ENCODE results near the gene NTN1. TPM values are rescaled to one million over a fixed set of nuclear protein-coding genes. Genes with fewer than 3 reads are reported as not detected.
"Not testable (repeated sequence)": the region's sequence is repeated elsewhere in the genome, so short reads cannot be mapped to it uniquely, and the experiment has no call there.

The NTN1 gene
- polyA plus RNA-seq, 1 donor = 3.3 TPM

DNA sequence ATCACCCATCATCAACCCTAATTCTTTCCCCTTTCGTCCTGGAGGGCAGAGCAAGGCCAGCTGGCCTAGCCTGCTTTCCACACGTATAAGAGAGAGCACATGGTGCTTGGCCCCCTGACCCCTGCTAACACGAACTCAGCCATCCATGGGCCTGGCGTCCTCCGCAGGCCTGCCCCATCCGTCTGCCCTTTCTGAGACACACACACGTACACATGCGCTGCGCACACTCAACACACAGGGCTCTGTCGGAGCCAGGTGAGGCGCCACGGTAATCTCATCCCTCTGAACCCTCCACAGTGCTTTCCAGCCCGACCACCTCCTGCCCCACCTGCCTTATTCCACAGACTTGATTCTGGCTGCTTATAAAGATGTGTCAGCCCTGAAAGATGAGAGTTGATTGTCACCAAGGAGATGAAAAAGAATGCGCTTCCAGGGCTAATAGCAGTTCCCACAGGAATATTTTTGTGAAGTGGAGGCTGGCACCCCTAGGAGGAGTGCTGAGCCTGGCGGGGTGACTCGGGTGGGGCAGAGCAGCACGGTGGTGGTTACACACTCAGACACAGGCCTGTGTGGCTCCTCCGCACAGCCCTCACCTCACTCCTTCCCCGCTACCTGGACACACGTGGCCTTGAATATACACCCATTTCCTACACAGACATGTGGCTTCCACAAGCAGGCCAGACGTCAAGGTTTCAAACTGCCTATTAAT is 228.1 kb downstream of the NTN1 start:
- DNase-seq = no peak

DNA sequence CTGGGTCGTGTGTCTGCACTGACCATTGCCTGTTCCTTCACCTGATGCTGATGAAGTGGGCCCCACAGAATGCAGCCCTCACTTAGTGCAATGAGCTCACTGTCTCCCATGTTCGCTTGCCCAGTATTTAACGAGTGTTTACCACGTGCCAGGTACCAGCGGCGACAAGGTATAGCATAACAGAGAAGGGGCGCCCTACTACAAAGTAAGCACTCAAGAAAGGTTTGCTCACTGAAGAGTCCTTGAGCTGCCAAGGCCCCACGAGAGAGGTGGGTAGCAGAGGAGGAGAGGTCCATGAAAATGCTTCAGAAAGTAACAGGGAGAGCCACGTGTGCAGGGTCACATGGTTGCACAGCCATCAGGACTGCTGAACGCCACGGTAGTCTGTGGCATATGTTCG is 230.0 kb downstream of the NTN1 start:
- no peak for DNase-seq

DNA sequence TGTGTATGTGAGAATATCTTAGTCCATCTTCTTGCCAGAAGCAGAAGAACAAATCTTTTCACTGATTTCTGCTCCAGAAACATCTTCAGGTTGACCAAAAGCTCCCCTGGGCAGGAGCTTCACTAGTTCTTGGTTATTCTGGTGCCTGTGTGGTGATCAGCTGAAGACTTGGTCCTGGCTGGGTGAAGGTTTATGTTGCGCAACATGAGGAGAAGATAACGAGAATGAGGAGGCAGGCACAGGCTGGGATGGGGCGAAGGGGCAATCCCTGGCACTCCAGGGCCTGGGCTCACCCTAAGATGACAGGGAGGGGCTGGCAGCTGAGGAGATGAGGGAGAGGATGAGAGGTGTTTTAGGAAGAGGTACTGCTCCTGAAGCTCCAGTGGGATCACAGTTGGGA is 232.0 kb downstream of the NTN1 start:
- DNase-seq = no peak

DNA sequence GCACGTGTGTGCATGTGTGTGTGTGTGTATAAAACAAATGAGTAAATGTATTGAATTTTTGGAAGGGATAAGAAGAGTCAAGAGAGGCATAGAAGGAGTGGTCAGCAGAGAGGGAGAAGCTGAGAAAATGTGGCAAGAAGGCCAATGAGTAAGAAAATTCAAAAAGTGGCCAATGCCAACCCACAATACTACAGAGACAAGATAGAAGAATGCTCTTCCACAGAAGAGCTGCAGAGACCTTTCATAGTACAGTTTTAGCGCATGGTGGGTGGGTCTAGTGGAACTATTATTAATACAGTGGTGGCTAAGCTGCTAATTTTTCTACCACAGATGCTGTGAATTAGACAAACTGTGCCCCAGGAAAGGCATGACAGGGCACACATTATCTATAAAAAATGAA is 233.5 kb downstream of the NTN1 start:
- no peak for DNase-seq

DNA sequence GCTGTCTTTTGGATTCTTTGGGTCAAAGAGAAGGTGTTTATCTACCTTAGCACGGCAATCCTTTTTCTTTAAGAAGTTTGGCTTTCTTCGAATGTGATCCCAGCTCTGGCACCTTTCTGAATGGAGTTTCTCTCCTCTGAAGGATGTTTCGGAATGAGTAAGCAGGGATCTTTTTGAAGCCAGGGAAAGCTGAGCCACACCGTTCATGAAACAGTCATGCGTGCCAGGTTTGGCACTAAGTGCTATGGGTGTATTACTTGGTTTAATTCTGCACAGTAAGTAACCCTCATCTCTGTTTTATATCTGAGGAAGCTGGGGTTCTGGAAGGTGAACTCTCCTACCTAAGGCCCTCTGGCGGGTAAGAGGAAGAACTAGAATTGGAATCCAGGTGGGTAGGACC is 234.5 kb downstream of the NTN1 start:
- DNase-seq = no peak

DNA sequence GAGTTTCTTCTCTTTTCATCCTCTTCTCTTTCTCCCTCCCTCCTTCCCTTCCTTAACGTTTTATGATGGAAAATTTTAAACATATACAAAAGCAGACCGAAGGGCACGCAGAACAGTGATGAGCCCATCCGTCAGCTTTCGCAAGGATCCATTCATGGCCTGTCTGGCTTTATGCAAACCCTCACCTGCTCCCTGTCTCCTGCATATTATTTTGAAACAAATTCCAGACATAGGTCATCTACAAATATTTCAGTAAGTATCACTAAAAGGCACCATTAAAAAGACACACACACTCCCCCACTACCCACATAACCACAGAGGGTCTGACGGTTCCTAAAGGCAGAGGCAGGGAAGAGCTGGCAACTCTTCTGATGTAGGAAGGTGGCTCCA is 235.0 kb downstream of the NTN1 start:
- DNase-seq = no peak

DNA sequence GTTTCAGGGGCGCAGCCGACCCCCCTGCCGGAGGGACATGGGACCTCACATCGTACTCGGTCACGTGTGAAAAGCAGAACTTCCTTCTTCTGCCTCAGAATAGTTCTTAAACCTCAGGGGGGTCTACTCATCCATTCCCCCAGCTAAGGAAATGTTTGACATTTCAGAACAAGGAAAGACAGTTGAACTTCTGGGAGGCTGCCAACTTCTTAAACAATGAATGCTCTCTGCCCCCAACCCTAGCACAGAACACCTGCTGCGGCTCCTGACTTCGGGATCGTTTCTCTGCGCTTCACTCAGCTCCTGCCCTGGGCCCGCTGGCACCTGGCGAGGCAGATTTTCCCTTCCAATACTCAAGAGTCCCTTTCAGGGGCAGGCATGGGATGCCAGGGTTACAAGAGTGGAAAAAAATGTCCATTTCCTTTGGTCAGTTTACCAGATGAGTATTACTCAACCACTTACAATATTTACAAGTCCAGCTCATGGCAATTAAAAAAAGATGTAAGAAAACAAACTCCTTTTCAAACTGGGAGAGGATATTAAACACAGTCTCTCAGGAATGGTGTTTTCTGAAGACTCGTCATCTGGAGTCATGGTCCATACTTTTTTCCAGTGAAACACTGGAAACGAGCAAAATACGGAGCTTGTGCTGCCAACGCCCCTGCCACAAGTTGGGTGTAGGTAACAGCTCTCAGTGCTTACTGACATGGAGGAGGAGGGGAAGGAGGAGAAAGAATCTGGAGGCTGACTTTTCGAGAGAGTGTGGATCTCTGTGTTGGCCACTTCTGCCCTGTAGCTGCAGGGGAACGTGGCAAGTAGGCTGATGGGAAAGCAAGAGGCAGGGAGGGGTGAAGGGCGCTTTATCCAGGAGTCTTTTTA is 235.7 kb downstream of the NTN1 start:
- DNase-seq = no peak

DNA sequence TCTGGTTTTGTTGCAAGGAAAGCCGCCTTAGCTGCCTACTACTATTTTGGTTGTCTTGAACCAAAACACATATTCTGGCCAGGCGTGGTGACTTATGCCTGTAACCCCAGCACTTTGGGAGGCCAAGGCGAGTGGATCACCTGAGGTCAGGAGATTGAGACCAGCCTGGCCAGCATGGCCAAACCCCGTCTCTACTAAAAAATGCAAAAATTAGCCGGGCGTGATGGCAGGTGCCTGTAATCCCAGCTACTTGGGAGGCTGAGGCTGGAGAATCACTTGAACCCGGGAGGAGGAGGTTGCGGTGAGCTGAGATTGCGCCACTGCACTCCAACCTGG is 236.3 kb downstream of the NTN1 start:
- DNase-seq = not testable (repeated sequence)

DNA sequence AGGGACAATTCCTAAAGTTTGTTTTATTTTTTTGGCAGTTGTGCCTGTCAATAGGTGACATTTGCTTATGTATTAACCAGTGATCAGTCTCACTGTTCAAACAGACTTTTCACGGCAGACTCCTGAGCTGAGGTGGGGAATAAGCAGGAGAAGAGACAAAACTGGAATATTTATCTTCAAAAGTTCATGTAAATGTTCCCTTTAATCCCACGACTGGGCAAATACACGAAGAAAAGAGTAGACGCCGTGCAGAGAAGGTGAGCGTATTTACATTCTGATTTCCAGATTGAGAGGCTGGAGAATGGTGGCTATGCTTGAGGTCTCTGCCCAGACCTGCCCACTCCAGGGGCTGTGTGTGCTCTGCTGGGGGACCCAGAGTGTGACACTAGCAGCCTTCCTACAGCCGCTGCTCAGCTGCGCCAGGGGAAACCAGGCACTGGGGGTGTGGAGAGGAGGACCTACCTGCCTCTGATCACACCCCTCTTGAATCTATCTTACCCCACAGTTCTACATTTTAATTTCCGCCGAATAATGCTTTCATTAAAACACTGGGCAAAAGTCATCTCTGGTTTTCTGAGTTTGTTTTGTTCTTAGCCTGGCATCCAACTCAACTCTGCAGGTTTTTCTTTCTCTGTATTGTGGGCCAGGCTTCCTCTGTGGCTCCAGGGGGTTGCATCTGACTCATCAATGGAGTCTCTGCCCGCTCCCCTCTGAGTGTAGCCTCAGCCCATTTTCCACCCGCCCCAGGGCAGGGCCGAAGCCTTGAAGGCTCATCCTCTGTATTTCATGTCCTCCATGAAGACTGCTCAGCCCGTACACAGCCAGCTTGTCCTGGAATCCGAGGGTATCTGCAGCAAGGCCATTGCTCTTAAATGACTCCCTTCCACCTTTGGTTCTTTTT is 237.1 kb downstream of the NTN1 start:
- DNase-seq = no peak

DNA sequence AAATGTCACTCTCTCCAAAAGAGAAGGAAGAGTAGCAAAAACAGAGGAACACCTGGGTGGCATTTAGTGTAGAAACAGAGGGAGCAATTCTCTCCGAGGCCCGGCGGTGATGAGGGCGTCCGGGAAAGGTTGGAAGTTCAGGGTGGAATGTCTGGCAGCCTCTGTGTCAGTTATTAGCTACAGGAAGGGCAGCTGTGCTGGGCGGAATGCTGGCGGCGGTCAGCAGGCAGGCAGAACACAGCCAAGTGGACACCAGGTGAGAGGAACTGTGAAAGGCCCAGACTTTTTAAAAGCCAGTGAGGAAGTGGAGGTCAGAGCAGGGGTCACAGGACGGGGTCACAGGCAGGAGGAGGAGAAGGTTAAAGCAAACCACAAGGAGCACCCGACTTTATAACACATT is 238.1 kb downstream of the NTN1 start:
- no peak for DNase-seq

DNA sequence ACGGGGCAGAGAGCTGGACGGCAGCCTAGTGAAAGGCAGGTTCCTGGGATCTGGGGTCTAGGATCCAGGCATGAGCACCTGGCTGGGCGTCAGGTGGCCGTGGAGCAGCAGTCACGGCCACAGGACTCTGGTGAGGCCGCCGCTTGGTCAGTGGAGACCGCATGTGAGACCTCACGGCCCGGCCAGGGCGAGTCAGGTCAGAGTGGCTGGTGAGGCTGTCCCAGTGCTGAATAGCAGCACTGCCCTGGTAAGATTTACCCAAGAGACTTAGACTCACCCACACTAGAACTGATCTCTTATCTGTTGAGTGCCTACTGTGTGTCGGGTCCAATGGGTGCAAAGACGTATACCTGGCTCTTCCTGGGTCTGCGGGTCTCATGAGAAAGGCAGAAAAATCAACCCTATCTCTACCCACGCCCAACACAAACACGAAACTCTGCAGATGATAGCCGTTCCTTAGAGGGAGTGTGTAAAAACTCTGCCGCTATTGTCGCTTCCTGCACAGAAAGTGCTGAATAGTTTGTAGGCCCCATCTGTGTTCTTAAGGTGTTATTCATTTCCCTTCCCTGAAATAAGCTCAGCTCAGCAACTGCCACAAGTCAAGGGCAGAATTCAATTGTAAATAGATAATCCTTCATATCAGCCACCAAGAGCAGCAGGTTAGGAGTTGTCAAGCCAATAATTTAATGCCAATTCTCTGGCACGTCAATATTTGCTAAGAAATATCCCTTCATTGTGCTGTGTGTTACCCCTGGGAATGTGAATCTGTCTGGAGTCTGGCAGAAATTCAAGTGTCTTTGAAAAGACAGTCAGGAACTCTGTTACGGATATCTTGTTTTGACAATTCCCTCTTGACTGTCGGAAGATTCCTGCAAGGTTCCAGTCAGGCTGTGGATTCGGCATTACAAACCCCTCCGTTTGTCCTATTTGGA is 240.0 kb downstream of the NTN1 start:
- no peak for DNase-seq

DNA sequence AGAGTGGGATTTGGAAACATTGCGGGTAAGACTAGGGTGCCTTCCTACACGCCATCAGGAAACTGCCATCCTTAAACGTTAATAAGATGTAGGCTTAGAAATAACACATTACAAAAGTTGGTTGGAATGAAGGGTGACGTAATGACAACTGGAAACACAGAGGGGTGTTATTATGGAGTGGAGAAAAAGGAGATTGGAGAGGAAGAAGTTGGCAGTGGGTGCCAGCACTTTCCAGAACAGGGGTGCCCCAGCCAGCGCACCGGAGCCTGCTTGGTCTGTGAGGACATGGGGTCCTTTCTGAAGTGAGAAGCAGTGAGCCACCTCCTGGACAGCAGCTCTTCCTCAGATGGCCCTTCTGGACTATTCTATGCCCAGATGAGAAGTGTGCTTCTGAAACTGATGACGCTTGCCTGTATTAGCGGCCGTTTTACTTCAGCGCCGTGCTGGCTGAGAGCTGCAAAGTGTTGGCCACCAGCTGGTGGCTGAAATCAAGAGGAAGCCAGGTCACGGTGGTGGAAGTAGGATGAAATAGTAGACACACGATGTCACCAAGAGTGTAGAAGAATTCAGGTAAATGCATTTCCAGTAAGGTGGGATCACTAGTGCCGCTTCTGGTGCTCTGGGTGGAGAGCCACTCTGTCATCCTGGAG is 244.8 kb downstream of the NTN1 start:
- DNase-seq = no peak

DNA sequence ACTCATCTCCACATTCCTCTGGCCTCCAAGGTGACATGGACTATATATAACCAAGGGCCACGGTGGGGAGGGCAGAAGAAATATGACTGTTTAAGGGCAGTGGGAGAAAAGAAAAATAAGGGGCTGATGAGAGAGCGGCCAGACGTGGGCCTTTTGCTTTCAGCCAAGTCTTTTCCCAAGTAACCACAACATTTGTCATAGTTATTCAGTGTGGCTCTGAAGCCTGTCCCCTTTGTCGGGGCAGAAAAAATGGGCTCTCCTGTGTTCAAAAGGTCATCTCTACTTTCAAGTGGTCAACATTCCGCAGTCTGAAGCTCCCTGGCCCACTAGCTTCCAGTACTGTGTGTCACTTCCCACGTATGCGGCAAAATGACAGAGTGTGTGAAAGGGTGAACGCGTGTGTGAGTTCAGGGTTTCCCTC is 245.4 kb downstream of the NTN1 start:
- no peak for DNase-seq

DNA sequence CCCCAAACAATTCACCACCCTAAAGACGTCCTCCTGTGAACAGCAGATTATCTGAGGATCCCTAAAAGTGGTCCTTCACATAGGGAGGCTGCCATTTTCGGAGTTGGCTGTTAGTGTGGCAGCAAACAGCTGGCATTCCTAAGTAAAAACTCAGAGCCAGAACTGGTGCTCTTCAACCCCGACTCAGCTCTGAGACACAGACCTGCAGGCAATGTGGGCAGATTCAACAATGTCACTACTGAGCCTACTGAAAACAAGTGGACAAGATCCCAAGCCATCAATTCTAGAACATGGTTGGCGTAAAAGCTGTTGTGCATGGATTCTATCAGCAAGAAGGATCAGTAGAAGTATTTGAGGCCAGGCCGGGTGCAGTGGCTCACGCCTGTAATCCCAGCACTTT is 247.2 kb downstream of the NTN1 start:
- no peak for DNase-seq

DNA sequence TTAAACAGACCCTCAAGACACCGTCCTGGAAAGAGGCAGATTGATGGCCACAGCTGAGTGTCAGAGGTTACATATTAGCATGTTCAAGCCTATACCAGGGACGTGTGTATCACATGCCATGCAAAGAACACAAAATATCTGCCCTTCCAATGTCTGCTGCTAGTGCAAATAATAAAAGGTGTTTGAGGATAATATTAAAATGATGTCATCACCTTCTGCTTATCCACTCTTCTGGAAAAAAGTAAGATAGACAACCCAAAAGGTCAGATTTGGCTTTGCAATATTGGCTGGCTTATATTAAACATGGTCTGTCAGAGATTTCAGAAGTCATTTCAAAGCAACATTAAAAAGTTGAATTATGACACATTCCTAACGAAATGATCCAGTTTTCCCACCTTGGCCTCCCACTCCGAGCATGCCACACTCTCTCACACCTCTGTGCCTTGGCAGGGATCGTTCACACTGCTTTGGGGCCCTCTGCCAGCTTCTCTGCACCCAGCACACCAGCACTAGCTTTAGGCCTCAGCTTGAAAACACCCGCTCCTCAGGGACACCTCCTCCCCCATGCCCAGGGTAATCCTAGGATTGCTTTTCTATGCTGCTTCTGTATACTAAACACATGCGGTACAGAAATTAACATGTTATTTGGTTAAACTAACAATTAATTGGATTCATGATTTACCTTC is 248.2 kb downstream of the NTN1 start:
- DNase-seq = no peak

DNA sequence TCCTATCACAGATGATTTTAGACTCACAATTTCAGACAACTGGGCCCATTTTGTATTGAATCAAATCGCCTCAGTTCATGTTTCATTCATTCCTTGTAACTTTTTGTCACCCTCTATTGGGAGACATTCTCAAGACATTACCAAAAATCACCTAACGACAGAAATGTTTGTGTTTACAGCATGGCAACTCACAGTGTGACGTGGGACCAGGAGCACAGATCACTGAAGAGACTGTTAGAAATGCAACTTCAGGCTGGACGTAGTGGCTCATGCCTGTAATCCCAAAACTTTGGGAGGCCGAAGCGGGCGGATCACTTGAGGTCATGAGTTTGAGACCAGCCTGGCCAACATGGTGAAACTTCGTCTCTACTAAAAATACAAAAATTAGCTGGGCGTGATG is 249.6 kb downstream of the NTN1 start:
- DNase-seq = no peak

DNA sequence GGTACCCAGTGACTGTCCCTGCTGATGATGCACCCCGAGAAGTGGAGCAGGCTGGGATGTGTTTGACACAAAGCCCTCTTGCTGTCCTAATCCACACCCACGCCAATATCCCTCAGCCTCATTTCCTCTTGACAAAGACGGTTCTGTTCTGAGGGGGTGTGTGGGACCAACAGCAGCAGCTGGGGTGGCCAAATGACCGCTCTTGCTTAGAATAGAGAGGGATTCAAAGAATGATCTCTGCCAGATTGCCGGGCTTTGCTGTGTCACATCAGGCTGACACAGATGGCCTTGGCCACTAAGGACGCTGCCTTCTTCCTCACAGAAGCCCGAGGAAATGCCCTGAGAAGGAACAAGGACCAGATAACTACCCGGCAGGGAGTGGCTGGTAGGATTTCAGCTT is 250.7 kb downstream of the NTN1 start:
- no peak for DNase-seq

DNA sequence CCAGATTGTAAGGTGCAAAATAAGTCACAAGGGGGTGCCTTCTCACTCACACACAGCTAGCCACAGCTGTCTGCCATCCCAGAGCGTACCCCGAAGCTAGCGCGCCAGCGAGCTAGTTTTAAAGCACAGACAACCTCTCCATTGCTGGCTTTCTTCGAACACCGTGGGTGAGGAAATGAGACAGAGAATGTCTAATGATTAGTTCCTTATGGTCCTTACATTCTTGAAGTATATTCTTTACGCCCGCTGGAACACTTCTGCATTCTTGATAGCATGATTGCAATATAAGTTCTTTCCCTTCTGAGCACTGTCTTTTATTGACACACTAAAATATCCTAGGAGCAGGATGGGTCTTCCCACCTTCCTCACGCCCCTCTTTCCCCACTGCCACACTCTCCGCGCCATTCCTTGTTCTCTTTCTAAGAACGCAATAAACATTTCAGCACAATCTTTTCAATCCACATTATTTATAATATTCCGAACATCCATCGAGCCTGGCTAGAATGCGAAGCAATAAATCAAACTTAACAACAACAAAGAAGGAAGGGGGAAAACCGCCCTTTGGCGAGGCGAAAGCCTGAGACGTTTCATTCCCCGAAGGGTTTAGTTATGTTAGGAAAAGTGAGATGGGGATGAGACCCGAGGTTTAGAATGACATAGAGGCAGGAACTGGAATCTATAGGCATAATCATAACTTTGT is 251.3 kb downstream of the NTN1 start:
- no peak for DNase-seq
